GM18508 (cell line): Measurements from ENCODE around the gene SPATA16.
"Not testable (repeated sequence)": the region's sequence is repeated elsewhere in the genome, so short reads cannot be mapped to it uniquely, and the experiment has no call there.

Experiments
- ATAC-seq: cut with Tn5 transposase; IDR thresholded peaks from one replicate; pipeline ENCODE4 v1.9.1; 2021; ENCODE audit warnings: moderate number of reproducible peaks; ENCODE audit not compliant: insufficient read depth, unreplicated experiment

Gene SPATA16

DNA sequence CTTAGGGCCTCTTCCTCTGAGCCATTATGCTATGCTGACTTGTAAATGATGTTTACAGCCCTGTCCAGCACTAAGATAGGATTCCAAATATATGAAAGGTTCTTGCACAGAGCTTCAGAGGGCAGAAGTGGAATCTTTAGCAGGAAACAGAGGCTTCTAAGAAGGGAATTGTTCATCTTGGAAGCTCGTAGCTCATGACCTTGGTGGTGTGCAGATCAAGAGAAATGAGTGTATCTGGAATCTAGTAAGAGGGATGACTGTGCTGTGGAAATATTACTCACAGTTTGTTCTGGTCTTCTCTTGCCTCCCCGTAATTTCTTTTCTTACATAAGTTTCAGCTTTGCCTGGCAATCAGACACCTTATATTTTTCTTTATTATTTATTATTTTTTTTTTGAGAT, 175.8 kb downstream of the SPATA16 start:
- no peak for ATAC-seq

- not testable (repeated sequence) for ATAC-seq
Observed at GRCh38 chr3:172960626-172961182, 180.3 kb downstream of the SPATA16 start.

DNA sequence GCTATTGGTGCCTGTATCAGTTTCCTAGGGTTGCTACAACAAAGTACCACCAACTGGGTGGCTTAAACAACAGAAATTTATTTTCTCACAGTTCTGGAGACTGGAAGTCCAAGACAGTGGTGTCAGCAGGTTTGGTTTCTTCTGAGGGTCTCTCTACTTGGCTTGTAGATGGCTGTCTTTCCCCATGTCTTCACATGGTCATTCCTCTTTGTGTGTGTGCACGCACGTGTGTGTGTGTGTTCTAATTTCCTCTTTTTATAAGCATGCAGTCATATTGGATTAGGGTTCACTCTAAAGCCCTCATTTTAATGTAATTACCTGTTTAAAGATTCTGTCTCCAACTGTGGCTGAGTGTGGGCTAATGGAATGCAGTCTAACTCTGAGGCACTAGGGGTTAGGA, 182.5 kb downstream of the SPATA16 start:
- ATAC-seq, result no peak

DNA sequence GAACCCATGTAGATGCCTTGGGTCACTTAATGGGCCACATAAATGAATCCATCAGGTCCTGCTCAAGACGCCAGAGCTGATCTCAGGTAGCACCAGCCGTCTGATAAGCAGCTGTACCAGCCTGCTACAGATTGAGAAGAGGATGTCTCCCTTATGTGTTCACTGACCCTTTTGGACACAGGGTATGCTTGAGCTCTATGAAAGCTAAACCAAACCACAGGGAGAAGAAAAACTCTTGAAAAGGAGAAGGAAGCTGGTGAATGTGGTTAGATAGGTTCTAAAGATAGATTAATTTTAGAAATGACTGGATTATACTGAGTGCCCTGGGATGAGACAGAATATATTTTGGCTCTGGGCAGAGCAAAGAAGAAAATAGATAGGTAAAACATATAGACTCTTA, 187.5 kb downstream of the SPATA16 start:
- ATAC-seq, result no peak

DNA sequence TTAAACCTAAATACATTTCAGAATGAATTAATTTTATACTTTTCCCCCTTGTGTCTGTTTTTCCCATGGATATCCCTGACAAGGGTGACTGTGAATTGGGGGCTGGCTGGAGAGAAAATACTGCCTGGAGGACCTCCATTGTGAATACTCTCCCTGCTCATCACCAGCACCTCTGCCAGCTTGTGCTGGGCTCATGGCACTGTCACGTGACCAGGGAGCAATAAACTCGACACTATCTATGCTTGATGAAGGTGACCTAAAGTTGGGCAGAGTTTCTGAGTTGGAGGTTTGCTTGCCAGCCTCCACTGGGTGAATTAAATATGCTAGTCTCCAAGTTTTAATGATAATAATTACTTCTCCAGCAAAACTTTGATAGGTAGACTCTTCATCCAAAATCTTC, 189.5 kb downstream of the SPATA16 start:
- ATAC-seq, result no peak

- no peak for ATAC-seq
Observed at GRCh38 chr3:172946061-172946460, 195.0 kb downstream of the SPATA16 start.

- ATAC-seq, result no peak
Observed at GRCh38 chr3:172939651-172940293, 201.3 kb downstream of the SPATA16 start.

- ATAC-seq, result no peak
Observed at GRCh38 chr3:172938788-172939187, 202.2 kb downstream of the SPATA16 start.

GRCh38 chr3:172931746-172932285, 209.2 kb downstream of the SPATA16 start:
- ATAC-seq, result no peak

GRCh38 chr3:172929451-172929850, 211.6 kb downstream of the SPATA16 start:
- ATAC-seq, result no peak

- no peak for ATAC-seq
Observed at GRCh38 chr3:172924546-172924945, 216.5 kb downstream of the SPATA16 start.

DNA sequence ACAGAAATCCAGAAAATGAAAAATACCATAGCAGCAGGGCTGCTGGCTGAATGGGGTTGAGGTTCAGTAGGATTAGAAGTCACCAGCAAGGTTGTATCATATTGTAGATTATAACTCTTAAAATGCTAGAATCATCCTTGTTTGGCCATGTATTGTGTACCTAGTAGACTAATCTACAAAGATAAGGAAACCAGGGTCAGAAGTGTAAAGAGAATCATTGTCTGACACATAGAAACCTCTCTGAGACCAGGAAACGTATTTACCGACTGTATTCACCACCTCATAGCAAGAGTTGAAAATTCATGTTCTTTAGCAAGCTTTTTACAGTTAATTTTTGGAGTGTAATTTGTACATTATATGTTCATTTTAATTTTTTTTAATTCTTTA, 221.7 kb downstream of the SPATA16 start:
- no peak for ATAC-seq

DNA sequence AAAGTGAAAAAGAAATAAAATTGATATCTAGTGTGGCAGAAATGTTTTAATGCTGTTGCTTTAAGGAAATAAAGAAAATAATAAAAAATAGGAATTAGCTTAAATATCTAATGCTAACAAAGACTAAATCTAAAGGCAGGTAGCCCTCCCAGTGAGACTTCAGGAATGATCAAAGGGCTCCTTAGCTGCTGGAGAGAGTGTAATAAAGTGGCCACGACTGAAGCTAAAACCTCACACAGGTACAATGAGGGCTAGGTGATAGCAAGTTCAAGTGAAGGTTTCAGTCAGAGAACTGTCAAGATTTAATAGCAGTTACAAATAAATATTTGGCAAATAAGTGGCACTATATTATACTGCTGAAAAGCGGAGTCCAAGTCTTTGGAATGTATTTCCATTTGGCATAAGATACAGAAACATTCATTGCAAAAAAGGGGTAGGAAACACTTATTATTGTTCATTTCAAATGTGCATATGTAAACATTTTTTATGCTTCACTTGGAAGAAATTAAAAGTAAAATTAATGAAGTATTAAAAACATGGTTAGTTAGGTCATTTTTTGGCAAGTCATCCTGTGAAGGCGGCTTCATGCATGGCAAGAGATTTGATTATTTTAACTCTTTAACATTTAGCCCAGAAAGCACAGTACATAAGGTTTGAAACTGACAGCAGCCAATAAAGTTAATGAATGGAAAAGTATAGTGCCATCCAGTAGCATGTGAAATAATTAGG, 222.3 kb downstream of the SPATA16 start:
- no peak for ATAC-seq

DNA sequence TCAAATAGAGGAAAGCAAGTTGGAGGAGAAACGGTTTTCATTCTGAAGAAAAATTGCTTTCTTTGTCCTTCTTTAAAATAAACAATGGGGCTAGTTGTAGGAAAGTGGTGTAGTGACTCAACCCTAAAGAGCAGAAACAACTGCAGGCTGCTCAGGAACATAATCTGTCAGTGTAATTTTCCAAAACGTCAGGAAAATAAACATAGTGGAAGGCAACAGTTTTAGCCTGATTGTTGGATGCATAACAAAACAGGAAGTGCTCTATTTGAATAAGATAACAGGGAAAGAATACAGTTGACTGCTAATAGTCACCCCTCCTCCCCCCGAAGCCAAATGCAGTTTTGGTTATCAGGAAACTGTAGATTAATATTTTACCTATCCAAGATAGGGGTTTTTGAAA, 222.9 kb downstream of the SPATA16 start:
- ATAC-seq, result no peak

DNA sequence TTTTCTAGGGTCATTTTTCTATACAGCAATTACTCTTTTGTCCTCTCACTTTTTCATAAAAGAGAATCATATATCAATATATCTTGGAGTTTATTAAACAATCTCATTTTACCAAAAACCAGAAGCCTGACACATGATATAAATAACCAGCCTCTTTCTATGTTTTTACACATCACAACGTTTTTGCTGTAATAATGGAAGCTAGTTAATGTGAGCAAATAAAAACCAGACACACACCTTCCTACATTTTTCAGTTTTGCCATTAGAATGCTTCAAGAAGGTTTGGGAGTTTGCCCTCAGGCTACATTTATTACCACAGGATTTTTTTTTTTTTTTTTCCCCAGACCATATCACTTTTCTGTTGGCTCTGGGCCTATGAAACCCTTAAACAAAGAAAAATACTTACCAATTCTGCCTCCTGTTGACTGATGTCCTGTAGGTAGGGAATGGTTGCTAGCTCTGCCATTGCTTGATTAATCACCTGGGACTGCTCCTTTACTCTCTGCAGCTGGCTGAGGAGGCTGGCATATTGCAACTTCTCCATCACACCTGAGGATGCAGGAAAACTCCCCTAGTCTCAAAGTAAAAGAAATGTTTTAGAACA, 225.0 kb downstream of the SPATA16 start:
- ATAC-seq, result no peak

DNA sequence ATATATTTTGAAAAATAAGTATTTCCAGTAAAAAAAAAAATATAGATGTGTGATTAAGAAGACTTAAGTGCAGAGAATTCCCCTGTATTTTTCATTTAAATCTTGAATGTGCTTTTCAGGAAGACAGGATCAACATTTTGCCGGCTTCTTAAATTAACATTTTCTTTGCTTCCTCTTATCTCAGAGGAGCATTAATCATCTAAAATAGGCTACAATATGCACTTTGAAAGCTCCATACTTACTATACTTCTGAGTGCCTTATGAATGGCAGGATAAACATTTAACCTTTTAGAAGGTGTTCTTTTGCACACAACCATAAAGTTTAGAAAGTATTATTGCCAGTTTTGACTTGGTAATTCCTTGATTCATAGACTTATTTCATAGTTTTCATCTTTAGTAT, 226.2 kb downstream of the SPATA16 start:
- no peak for ATAC-seq

GRCh38 chr3:172913911-172914655, 227.0 kb downstream of the SPATA16 start:
- ATAC-seq, result no peak

- ATAC-seq, result no peak
Observed at GRCh38 chr3:172911142-172911541, 229.9 kb downstream of the SPATA16 start.

DNA sequence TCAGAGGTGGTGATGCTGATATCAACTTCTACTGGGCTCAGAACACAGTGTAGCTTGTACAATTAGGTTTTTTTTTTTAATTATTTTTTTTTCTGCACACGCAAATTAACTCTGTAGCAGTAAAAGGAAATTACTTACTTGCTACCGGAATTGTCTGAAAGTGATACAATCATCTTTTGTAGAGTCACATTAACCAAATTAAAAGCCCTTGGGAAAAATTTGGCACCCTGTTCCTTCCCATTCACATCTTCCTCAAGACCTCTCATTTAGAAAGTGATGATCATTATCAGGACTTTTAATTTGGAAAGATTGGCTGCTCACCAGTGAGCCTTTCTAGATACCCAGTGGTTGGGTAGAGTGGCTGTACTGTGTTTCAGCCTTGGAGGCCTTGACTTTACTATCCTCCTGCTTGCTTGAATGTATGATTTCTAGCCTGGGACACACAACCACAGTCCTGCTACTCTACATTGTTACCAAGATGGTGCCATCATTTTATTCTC, 232.2 kb downstream of the SPATA16 start:
- ATAC-seq, result no peak

GRCh38 chr3:172905451-172905850, 235.6 kb downstream of the SPATA16 start:
- no peak for ATAC-seq
